IPS DF 6.9 (cell line): ENCODE results near the gene FBXW7.
"Not testable (repeated sequence)": the region's sequence is repeated elsewhere in the genome, so short reads cannot be mapped to it uniquely, and the experiment has no call there.

Experiments
- DNase-seq: peaks from one replicate; pipeline ENCODE4 v3.0.0-alpha.2; 2013; ENCODE audit warnings: low read depth, low spot score
- H3K27ac ChIP-seq: one replicate; pipeline ENCODE4 v1.5.1; 2013; ENCODE audit warnings: low read length, control low read depth
- H3K27me3 ChIP-seq: 2 replicates; pipeline ENCODE4 v1.6.1; 2013; ENCODE audit warnings: mild to moderate bottlenecking, low read length; ENCODE audit not compliant: control insufficient read depth, insufficient read depth
- H3K36me3 ChIP-seq: 2 replicates; pipeline ENCODE4 v1.6.1; 2013; ENCODE audit warnings: low read length; ENCODE audit not compliant: control insufficient read depth, insufficient read depth
- H3K4me1 ChIP-seq: 2 replicates; pipeline ENCODE4 v1.6.1; 2013; ENCODE audit warnings: low read length; ENCODE audit not compliant: control insufficient read depth, insufficient read depth
- H3K4me3 ChIP-seq: 2 replicates; pipeline ENCODE4 v1.5.1; 2013; ENCODE audit warnings: mild to moderate bottlenecking, low read length
- H3K9me3 ChIP-seq: 2 replicates; pipeline ENCODE4 v1.6.1; 2013; ENCODE audit warnings: low read length, inconsistent platforms; ENCODE audit not compliant: control insufficient read depth, insufficient read depth
- WGBS: extraction: QIAGEN DNeasy Blood & Tissue Kit; methylation state at CpG from one replicate; pipeline ENCODE4 v1.1.7; 2013; ENCODE audit warnings: mixed read lengths, missing lambda C conversion rate; ENCODE audit not compliant: insufficient read length, insufficient coverage; 5-methylcytosine and 5-hydroxymethylcytosine counted together

Gene FBXW7

GRCh38 chr4:152550687-152551086 is 14.8 kb upstream of the FBXW7 start:
- DNase-seq, H3K4me1 ChIP-seq: not testable (repeated sequence)

GRCh38 chr4:152545088-152545487 is 9.2 kb upstream of the FBXW7 start:
- Histone ChIP-seq H3K4me3 (no peak overlapping the region), H3K27me3 (no peaks in the 10 kb centered on the region), H3K9me3 (no peaks in the 10 kb centered on the region; the same call in 1 of the 2 replicates), H3K4me1 (no peaks in the 10 kb centered on the region), H3K27ac (no peak overlapping the region), H3K36me3 (no peaks in the 10 kb centered on the region)
- no CpG with 5 or more reads among the region's 2 CpGs for WGBS
- no peak for DNase-seq

More at GRCh38 chr4:152550687-152551086, 14.8 kb upstream of the FBXW7 start:
- H3K36me3 ChIP-seq, H3K4me3 ChIP-seq, H3K9me3 ChIP-seq, H3K27me3 ChIP-seq, H3K27ac ChIP-seq: not testable (repeated sequence)
- no CpG with 5 or more reads among the region's 2 CpGs for WGBS

GRCh38 chr4:152544533-152544932 is 8.6 kb upstream of the FBXW7 start:
- WGBS, result no CpG with 5 or more reads among the region's 8 CpGs
- not testable (repeated sequence) for H3K9me3 ChIP-seq, H3K27me3 ChIP-seq, H3K4me1 ChIP-seq, DNase-seq, H3K27ac ChIP-seq, H3K4me3 ChIP-seq, H3K36me3 ChIP-seq

GRCh38 chr4:152540941-152541340 is 5.0 kb upstream of the FBXW7 start:
- Histone ChIP-seq H3K9me3 (no peaks in the 10 kb centered on the region; the same call in 1 of the 2 replicates), H3K27me3 (no peaks in the 10 kb centered on the region), H3K4me3 (no peak overlapping the region), H3K36me3 (peaks cover 4% of the 10 kb centered on the region; the same call in 1 of the 2 replicates), H3K4me1 (peaks cover 1% of the 10 kb centered on the region; the same call in 1 of the 2 replicates), H3K27ac (no peak overlapping the region)
- no CpG with 5 or more reads among the region's 13 CpGs for WGBS
- DNase-seq, result no peak

- DNase-seq, result no peak
- Histone ChIP-seq H3K27me3 (no peaks in the 10 kb centered on the region), H3K36me3 (peaks cover 4% of the 10 kb centered on the region; the same call in 1 of the 2 replicates), H3K4me1 (peaks cover 1% of the 10 kb centered on the region; the same call in 1 of the 2 replicates), H3K27ac (no peak overlapping the region), H3K9me3 (no peaks in the 10 kb centered on the region; the same call in 1 of the 2 replicates), H3K4me3 (no peak overlapping the region)
- WGBS, result no CpG with 5 or more reads among the region's 4 CpGs
Observed at GRCh38 chr4:152540293-152540674, 4.4 kb upstream of the FBXW7 start.

- Histone ChIP-seq H3K27me3 (no peaks in the 10 kb centered on the region), H3K36me3 (peaks cover 4% of the 10 kb centered on the region; the same call in 1 of the 2 replicates), H3K27ac (no peak overlapping the region), H3K9me3 (no peaks in the 10 kb centered on the region; the same call in 1 of the 2 replicates), H3K4me1 (peaks cover 1% of the 10 kb centered on the region; the same call in 1 of the 2 replicates), H3K4me3 (no peak overlapping the region)
- DNase-seq, result no peak
- WGBS, result no CpG with 5 or more reads among the region's 16 CpGs
Observed at GRCh38 chr4:152539556-152540292, 3.8 kb upstream of the FBXW7 start.

- peaks cover 4% of the 10 kb centered on the region; the same call in 1 of the 2 replicates for H3K36me3 ChIP-seq
- DNase-seq, result no peak
- WGBS, result no CpG with 5 or more reads among the region's 1 CpG
- no peaks in the 10 kb centered on the region for H3K27me3 ChIP-seq
- no peak overlapping the region for H3K4me3 ChIP-seq
- H3K9me3 ChIP-seq, result no peaks in the 10 kb centered on the region; the same call in 1 of the 2 replicates
- H3K4me1 ChIP-seq, result peaks cover 1% of the 10 kb centered on the region; the same call in 1 of the 2 replicates
- H3K27ac ChIP-seq, result no peak overlapping the region
Observed at GRCh38 chr4:152537881-152538280, 2.0 kb upstream of the FBXW7 start.

GRCh38 chr4:152536545-152537182 is 772 bp upstream of the FBXW7 start:
- no CpG with 5 or more reads among the region's 24 CpGs for WGBS

GRCh38 chr4:152535360-152535902 is 461 bp downstream of the FBXW7 start:
- Histone ChIP-seq H3K9me3 (no peaks in the 10 kb centered on the region; the same call in 1 of the 2 replicates), H3K4me3 (peak overlapping the region; percentile 97), H3K27ac (no peak overlapping the region), H3K36me3 (peaks cover 4% of the 10 kb centered on the region; the same call in 1 of the 2 replicates), H3K4me1 (peaks cover 1% of the 10 kb centered on the region; the same call in 1 of the 2 replicates), H3K27me3 (no peaks in the 10 kb centered on the region)
- no peak for DNase-seq
- WGBS, result no CpG with 5 or more reads among the region's 60 CpGs

More at GRCh38 chr4:152536545-152537182, 772 bp upstream of the FBXW7 start:
- no peak for DNase-seq
- Histone ChIP-seq H3K4me1 (peaks cover 1% of the 10 kb centered on the region; the same call in 1 of the 2 replicates), H3K36me3 (peaks cover 4% of the 10 kb centered on the region; the same call in 1 of the 2 replicates), H3K4me3 (peak overlapping the region; percentile 77), H3K27me3 (no peaks in the 10 kb centered on the region), H3K9me3 (no peaks in the 10 kb centered on the region; the same call in 1 of the 2 replicates), H3K27ac (no peak overlapping the region)
